ENCODE results near the gene TMEM14A. TPM values are rescaled to one million over a fixed set of nuclear protein-coding genes. Genes with fewer than 3 reads are reported as not detected.

Gene TMEM14A
- polyA plus RNA-seq, 3 donors = 40.4 to 43.3 (median 42.3) TPM

- DNase-seq = no peak
Measured at GRCh38 chr6:52727908-52728307, 57.0 kb downstream of the TMEM14A start.

DNA sequence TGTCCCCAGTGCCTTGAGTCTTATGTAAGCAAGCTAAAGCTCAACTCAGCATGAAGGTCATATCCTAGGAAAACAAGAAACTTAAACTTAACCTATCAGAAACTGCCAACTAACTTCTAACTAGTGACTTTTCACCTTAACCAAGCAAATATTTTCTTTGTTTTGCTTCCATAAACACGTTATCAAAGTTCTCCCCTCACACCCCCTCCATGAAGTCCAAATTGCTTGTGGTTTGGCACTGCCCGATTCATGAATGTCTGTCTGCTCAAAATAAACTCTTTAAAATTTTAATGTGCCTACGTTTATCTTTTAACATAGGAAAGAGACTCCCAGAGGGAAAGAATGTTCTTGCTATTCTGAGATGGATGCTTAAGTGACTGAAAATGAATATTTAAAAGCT lies 57.5 kb downstream of the TMEM14A start:
- DNase-seq = no peak

GRCh38 chr6:52729576-52729975 lies 58.7 kb downstream of the TMEM14A start:
- DNase-seq = no peak

GRCh38 chr6:52731719-52732118 lies 60.8 kb downstream of the TMEM14A start:
- DNase-seq = no peak

DNA sequence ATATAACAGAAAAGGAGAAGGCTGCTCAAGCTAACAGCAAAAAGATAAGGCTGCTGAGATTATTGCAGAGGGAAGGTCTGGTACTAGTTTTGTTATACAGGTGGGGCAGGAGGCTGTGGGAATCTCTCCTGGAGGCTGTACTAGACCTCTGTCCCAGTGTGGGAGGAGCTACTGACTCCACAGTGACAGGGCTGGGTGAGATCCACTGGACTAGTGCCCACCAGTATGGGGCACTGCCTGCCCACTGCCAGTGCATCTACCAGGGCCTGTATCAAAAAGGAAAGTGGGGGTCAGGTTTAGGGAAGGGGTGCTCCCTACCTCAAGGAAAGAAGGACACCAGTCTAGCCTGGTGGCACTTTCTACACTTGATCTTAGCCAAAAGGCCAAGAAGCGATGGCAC lies 62.3 kb downstream of the TMEM14A start:
- DNase-seq = no peak

- no peak for DNase-seq
Measured at GRCh38 chr6:52734072-52734471, 63.2 kb downstream of the TMEM14A start.

DNA sequence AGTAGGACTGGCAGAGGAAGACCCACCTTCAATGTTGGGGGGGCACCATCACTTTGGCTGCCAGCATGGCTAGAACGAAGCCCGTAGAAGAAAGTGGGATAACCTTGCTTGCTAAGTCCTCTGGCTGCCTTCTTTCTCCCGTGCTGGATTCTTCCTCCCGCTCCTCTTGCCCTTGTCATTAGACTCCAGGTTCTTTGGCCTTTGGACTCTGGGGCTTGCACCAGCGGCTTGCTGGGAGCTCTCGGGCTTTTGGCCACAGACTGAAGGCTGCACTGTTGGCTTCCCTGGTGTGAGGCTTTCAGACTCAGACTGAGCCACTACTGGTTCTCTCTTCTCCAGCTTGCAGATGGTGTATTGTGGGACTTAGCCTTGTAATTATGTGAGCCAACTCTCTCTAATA lies 64.2 kb downstream of the TMEM14A start:
- DNase-seq = no peak

DNA sequence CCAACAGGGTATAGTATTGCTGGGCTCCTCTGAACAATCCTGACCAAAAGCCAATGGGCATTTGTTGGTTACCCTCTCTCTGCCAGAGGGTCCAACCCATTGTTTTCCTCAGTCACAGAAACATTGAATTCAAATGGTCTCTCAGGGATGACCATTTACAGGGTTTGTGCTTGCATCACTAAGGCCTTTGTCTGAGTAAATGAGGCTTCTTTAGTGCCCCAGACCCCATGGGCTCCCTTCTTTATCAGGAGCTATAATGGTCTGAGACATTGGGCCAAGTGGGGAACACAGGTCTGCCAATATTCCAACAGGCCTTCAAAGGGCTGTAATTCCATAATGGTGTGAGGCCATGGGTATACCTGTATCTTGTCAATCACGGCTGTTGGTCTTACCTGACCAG lies 65.2 kb downstream of the TMEM14A start:
- no peak for DNase-seq

Other genes with a start within 250 kb of the TMEM14A start
- gene TRAM2, start 94.1 kb upstream of the TMEM14A start, polyA plus RNA-seq (ENCODE audit: insufficient read length in 3 of 3) = 10 to 100 TPM; 45.3 to 57.1 (median 50.9) TPM
- gene GSTA2, start 92.4 kb downstream of the TMEM14A start, polyA plus RNA-seq (ENCODE audit: insufficient read length in 3 of 3) = under 1 TPM; 0.27 to 0.36 (median 0.34) TPM
- 1 to 10 TPM; 1.2 to 1.3 (median 1.2) TPM for gene GSTA1, start 132.7 kb downstream of the TMEM14A start, polyA plus RNA-seq (ENCODE audit: insufficient read length in 3 of 3)
- gene GSTA5, start 169.7 kb downstream of the TMEM14A start, polyA plus RNA-seq (ENCODE audit: insufficient read length in 3 of 3) = not detected
- gene GSTA3, start 238.6 kb downstream of the TMEM14A start, polyA plus RNA-seq (ENCODE audit: insufficient read length in 3 of 3) = under 1 TPM in 1 of 3 donors, not detected in 2; 0.27 TPM